ENCODE measurements around the gene TANGO6. TPM values are rescaled to one million over a fixed set of nuclear protein-coding genes. Genes with fewer than 3 reads are reported as not detected.

The TANGO6 gene
- total RNA-seq, 1 donor from 2014 or later, result 10.9 TPM

- no peak overlapping the region for H3K4me3 ChIP-seq (ENCODE audit: low read depth, low read length)
- no peak for DNase-seq (ENCODE audit: low read depth)
- H3K36me3 ChIP-seq (ENCODE audit: control insufficient read depth, insufficient read depth, low read length), result no peaks in the 10 kb centered on the region
- H3K27me3 ChIP-seq (ENCODE audit: control insufficient read depth, insufficient read depth, low read length), result no peaks in the 10 kb centered on the region
- TF ChIP-seq, protein P1, sequence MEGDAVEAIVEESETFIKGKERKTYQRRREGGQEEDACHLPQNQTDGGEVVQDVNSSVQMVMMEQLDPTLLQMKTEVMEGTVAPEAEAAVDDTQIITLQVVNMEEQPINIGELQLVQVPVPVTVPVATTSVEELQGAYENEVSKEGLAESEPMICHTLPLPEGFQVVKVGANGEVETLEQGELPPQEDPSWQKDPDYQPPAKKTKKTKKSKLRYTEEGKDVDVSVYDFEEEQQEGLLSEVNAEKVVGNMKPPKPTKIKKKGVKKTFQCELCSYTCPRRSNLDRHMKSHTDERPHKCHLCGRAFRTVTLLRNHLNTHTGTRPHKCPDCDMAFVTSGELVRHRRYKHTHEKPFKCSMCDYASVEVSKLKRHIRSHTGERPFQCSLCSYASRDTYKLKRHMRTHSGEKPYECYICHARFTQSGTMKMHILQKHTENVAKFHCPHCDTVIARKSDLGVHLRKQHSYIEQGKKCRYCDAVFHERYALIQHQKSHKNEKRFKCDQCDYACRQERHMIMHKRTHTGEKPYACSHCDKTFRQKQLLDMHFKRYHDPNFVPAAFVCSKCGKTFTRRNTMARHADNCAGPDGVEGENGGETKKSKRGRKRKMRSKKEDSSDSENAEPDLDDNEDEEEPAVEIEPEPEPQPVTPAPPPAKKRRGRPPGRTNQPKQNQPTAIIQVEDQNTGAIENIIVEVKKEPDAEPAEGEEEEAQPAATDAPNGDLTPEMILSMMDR (IDR thresholded peaks at IDR 0.05; ENCODE audit: insufficient read depth, low read length, poor library complexity, severe bottlenecking), result no peak
These were observed 155.8 kb downstream of the TANGO6 start for GRCh38 chr16:68999114-68999513.

DNA sequence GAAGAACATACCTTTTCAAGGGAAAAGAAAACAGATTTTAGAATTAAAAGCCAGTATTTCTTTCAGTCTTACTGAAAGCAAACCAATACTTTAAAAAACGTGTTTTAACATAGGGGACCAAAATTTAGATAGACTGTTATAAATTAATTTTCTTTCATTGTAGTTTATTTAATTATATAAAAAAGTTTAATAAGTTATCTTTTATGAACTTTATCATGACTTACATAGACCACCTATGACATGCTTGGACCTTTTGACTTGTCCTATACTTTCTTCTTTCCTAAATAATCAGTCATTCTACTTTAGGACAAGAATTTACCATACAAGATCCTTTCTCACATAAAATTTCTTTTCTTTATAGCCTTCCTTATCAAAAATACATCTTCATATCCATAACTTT, 160.2 kb downstream of the TANGO6 start:
- Histone ChIP-seq H3K36me3 (ENCODE audit: control insufficient read depth, insufficient read depth, low read length) (no peaks in the 10 kb centered on the region), H3K27me3 (ENCODE audit: control insufficient read depth, insufficient read depth, low read length) (no peaks in the 10 kb centered on the region), H3K4me3 (ENCODE audit: low read depth, low read length) (no peak overlapping the region)
- no peak for DNase-seq (ENCODE audit: low read depth)
- TF ChIP-seq, protein P1 (IDR thresholded peaks at IDR 0.05; ENCODE audit: insufficient read depth, low read length, poor library complexity, severe bottlenecking), result no peak

- Histone ChIP-seq H3K36me3 (ENCODE audit: control insufficient read depth, insufficient read depth, low read length) (no peaks in the 10 kb centered on the region), H3K27me3 (ENCODE audit: control insufficient read depth, insufficient read depth, low read length) (no peaks in the 10 kb centered on the region), H3K4me3 (ENCODE audit: low read depth, low read length) (no peak overlapping the region)
- TF ChIP-seq, protein P1 (IDR thresholded peaks at IDR 0.05; ENCODE audit: insufficient read depth, low read length, poor library complexity, severe bottlenecking), result no peak
- DNase-seq (ENCODE audit: low read depth), result no peak
These were observed 162.5 kb downstream of the TANGO6 start for GRCh38 chr16:69005641-69006355.

GRCh38 chr16:69012906-69013305, 169.6 kb downstream of the TANGO6 start:
- TF ChIP-seq, protein P1 (IDR thresholded peaks at IDR 0.05; ENCODE audit: insufficient read depth, low read length, poor library complexity, severe bottlenecking), result no peak
- Histone ChIP-seq H3K4me3 (ENCODE audit: low read depth, low read length) (no peak overlapping the region), H3K27me3 (ENCODE audit: control insufficient read depth, insufficient read depth, low read length) (no peaks in the 10 kb centered on the region), H3K36me3 (ENCODE audit: control insufficient read depth, insufficient read depth, low read length) (no peaks in the 10 kb centered on the region)
- DNase-seq (ENCODE audit: low read depth), result no peak

DNA sequence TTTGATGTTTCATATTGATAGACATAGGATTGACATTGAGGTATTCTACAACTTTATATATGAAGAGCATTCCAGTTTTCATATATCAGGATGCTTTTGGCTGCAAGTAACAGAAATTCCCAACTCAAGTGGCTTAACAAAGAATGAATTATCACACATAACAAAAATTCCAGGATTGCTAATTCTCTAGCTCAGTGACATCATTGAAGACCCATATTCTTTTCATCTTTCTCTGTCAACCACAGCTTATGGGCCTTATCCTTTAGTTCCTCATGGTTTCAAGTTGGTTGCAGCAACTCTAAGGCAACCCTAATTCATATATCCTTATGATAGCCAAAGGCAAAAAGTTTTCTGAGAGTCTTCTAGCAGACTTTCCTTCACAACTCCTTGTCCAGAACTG, 170.7 kb downstream of the TANGO6 start:
- TF ChIP-seq, protein P1 (IDR thresholded peaks at IDR 0.05; ENCODE audit: insufficient read depth, low read length, poor library complexity, severe bottlenecking), result no peak
- H3K36me3 ChIP-seq (ENCODE audit: control insufficient read depth, insufficient read depth, low read length), result no peaks in the 10 kb centered on the region
- H3K4me3 ChIP-seq (ENCODE audit: low read depth, low read length), result no peak overlapping the region
- no peaks in the 10 kb centered on the region for H3K27me3 ChIP-seq (ENCODE audit: control insufficient read depth, insufficient read depth, low read length)
- DNase-seq (ENCODE audit: low read depth), result no peak

GRCh38 chr16:69014811-69015210, 171.5 kb downstream of the TANGO6 start:
- H3K4me3 ChIP-seq (ENCODE audit: low read depth, low read length), result no peak overlapping the region
- no peak for DNase-seq (ENCODE audit: low read depth)
- TF ChIP-seq, protein P1 (IDR thresholded peaks at IDR 0.05; ENCODE audit: insufficient read depth, low read length, poor library complexity, severe bottlenecking), result no peak
- H3K27me3 ChIP-seq (ENCODE audit: control insufficient read depth, insufficient read depth, low read length), result no peaks in the 10 kb centered on the region
- H3K36me3 ChIP-seq (ENCODE audit: control insufficient read depth, insufficient read depth, low read length), result no peaks in the 10 kb centered on the region
